Activated effector memory CD4-positive, alpha-beta T cell treated with anti-CD3 and anti-CD28 coated beads, Interleukin-2, amount 50 U/mL, for 16 hours (primary cell): Measurements from ENCODE around the gene FCRLB.
"Not testable (repeated sequence)": the region's sequence is repeated elsewhere in the genome, so short reads cannot be mapped to it uniquely, and the experiment has no call there.

Experiments
- DNase-seq: peaks from one replicate; pipeline ENCODE4 v3.0.0-alpha.2; 2020

Gene FCRLB

GRCh38 chr1:161743231-161743630 lies 21.9 kb downstream of the FCRLB start:
- no peak for DNase-seq

DNA sequence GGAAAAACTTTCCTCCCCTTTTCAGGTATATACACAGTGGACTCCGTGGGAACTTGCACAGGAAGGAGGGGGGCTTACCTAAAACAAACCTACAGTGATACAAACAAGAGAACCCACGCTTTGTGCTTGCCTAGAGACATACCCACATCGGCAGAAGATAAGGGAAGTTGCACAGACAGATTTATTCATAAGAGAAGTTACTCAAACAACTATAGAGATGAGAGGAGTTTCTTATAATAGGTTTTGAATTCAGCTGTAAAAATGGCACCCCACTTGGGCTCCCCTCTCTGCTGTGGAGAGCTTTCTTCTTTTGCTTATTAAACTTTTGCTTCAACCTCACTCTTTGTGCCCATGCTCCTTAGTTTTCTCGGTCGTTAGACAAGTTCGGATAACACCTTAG lies 26.5 kb downstream of the FCRLB start:
- no peak for DNase-seq

GRCh38 chr1:161749509-161750407 lies 28.4 kb downstream of the FCRLB start, which contains the start of gene DUSP12:
Gene DUSP12, plus strand, starts transcription at chr1:161749786. Its CDS starts 16 bp downstream, at chr1:161749802.
- peak; percentile 95 for DNase-seq

DNA sequence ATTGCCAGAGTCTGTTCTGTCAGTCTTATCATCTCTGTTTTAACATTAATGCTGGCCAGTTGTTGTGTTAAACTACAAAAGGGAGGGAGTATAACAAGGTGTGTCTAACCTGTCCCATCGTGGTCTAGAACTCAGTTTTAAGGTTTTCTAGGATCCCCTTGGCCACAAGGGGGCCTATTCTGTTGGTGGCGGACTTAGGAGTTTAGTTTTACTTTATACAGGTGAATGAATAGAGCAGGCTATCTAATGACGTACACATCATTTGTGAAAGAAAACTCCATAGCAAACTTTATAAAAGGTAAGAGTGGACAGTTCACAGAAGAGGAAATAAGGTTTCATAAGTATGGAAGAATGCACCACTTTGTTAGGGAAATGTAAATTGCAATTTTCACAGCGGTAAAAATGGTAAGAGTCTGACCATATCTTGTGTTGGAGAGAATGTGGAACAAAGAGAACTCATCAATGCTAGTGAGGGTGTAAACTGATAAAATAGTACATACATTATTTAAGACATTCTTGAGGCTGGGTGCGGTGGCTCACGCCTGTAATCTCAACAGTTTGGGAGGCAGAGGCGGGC lies 42.3 kb downstream of the FCRLB start:
- DNase-seq = peak; percentile 76

- DNase-seq = peak; percentile 90
Measured at GRCh38 chr1:161766102-161766981, 45.0 kb downstream of the FCRLB start, which contains the start of gene ATF6. Gene ATF6, plus strand, starts transcription at chr1:161766320. Its CDS starts 41 bp downstream, at chr1:161766361.

DNA sequence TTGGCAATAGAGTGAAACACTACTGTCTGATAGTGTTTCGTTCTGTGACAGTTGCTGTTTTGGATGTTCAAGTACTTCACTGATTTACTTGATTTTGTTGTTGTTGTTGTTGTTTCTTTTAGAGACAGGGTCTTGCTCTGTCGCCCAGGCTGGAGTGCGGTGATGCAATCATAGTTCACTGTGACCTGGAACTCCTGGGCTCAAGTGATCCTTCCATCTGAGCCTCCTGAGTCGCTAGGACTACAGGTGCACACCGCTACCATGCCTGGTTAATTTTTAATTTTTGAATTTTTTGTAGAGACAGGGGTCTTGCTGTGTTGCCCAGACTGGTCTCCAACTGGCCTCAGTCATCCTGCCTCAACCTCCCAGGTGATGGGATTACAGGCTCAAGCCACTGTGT lies 47.1 kb downstream of the FCRLB start:
- DNase-seq = no peak

DNA sequence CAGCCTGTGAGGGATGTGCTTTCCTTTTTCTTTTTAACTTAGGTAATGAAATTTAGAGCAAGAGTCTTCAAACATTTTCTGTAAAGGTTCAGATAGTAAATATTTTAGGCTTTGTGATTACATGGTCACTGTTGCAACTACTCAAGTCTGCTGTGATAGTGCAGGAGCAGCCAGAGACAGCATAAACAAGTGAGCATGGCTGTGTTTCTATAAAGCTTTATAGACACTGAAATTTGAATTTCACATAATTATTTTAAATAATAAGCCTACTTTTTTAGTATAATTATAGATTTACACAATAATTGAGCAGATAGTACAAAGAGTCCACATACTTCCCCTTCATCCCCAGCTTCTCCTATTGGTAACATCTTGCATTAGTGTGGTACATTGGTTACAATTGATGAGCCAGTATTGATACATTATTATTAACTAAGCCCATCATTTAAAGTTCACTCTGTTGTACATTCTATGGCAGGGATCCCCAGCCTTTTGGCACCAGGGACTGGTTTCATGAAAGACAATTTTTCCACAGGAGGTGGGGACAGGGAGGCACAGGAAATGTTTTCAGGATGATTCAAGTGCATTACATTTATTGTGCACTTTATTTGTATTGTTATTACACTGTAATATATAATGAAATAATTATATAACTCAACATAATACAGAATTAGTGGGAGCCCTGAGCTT lies 47.8 kb downstream of the FCRLB start:
- DNase-seq = no peak

- not testable (repeated sequence) for DNase-seq
Measured at GRCh38 chr1:161769673-161770045, 48.3 kb downstream of the FCRLB start.

DNA sequence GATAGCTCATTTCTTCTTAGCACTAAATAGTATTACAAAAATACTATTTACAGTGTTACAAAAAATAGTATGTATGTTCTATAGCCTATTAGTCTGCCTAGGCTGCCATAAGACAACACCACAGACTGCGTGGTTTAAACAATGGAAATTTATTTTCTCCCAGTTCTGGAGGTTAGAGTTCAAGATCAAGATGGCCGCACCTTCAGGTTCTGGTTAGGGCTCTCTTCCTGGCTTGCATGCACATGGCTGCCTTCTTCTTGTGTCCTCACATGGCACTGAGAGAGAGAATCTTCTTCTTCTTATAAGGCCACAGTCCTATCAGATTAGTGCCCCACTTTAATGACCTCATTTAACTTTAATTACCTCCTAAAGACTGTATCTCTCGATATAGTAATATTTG lies 48.9 kb downstream of the FCRLB start:
- DNase-seq = no peak

- DNase-seq = no peak
Measured at GRCh38 chr1:161771161-161771560, 49.8 kb downstream of the FCRLB start.

DNA sequence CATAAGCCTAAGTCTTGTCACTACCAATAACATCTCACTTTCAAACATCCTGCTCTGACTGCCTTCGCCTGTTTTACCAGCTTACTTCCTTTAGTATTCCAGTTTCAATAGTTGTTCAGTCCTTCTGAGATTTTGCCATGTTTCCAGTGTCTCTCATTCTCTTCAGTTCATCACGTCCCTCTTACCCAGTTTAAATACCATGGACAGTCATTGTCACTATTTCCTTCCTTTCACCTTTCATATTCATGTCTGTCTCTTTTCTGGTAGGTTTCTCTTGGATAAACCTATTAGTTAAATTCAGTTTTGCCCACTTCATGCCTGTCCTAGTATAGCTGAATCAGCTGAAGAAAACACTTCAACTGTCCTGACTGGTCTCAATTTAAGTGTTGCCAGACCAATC lies 50.6 kb downstream of the FCRLB start:
- no peak for DNase-seq

DNA sequence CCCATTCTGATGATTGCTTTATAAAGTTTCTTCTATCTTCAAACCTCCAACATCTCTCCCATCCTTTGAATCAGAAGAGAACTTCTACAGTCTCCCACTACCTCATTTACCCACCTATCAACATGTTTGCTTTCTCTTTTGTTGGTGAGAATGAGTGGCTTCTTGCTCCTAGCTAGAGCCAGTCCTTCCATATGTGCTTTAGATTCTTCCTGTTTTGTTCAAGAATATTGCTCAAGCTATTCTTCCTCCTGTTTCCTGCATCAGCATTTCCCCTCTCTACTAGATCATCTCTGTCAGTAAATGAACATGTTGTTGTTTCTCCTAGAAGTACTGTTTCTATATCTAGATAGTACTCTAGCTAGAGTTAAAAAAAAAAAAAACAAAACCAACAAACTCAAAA lies 51.1 kb downstream of the FCRLB start:
- DNase-seq = no peak

DNA sequence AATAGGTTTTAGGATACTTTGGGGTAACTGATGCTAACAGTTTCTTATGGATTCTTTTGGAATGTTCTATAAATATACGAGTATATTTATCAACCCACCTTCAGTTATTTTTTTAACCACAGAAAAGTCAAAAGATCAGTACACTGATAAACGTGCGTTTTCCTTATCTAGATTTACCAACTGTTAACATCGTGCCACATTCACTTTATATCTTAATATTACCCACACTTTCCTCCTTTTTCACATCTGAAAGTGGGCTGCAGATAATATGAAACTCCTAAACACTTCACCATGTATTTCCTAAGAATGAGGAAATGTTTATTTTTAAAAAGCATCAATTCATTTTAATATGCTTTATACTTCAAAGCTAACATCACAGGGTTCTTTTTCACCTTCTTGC lies 52.4 kb downstream of the FCRLB start:
- DNase-seq = no peak

DNA sequence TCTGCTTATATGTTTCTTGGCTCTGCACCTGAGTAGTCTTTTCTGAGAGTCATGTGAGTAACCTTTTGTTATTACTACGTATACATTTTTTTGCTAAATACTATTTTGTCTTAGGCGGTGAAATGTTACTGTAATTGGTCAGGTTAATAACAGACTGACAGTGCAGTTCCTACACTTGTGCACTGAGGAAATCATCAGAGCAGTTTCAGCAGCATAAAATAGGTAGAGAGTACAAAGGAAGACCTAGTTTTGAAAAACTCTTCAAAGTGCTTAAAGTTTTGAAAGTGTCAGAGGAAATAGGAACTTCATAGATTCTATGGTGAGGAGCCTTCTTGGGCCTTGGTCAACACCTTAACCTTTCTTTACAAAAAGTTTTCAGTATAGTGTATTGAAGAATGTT lies 55.9 kb downstream of the FCRLB start:
- DNase-seq = no peak
